GM21367 (cell line): ENCODE measurements around the gene SLC26A3.
"Not testable (repeated sequence)": the region's sequence is repeated elsewhere in the genome, so short reads cannot be mapped to it uniquely, and the experiment has no call there.

Experiments
- ATAC-seq: cut with Tn5 transposase; IDR thresholded peaks from one replicate; pipeline ENCODE4 v1.9.1; 2021; ENCODE audit not compliant: unreplicated experiment

The SLC26A3 gene

GRCh38 chr7:107803009-107803610 is at the start of gene SLC26A3:
TSS of gene SLC26A3 (minus strand) at chr7:107803223. CDS start at chr7:107794509, 8,714 bp downstream.
- no peak for ATAC-seq

DNA sequence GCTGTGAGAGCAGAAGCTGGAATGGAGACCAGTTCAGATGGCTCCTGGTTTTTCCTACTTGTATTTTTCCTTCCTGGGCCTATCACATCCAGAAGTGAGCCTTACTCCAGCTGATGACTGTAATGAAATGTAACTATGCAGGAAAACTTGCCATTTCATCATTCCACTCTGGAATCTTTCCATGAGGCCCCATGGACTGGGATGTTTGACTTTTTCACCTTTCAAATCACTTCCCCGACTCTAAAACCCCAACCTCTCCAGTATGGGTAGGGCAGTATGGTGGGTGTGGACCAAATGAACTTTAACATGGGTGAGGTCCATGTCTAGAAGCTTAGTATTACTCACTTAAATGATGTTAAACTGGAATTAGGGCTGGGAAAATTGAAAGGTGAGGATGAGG is 47.6 kb upstream of the SLC26A3 start:
- ATAC-seq: no peak

- no peak for ATAC-seq
These were observed 47.2 kb upstream of the SLC26A3 start for GRCh38 chr7:107850216-107850615.

- not testable (repeated sequence) for ATAC-seq
These were observed 45.2 kb upstream of the SLC26A3 start for GRCh38 chr7:107848211-107848610.

DNA sequence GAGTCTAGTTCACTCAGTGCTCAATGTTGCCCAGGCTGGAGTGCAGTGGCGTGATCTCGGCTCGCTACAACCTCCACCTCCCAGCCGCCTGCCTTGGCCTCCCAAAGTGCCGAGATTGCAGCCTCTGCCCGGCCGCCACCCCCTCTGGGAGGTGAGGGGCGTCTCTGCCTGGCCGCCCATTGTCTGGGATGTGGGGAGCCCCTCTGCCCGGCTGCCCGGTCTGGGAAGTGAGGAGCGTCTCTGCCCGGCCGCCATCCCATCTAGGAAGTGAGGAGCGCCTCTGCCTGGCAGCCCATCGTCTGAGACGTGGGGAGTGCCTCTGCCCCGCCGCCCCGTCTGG is 44.8 kb upstream of the SLC26A3 start:
- ATAC-seq: not testable (repeated sequence)

GRCh38 chr7:107847168-107847835 is 44.3 kb upstream of the SLC26A3 start:
- no peak for ATAC-seq

GRCh38 chr7:107846324-107846723 is 43.3 kb upstream of the SLC26A3 start:
- ATAC-seq: no peak

DNA sequence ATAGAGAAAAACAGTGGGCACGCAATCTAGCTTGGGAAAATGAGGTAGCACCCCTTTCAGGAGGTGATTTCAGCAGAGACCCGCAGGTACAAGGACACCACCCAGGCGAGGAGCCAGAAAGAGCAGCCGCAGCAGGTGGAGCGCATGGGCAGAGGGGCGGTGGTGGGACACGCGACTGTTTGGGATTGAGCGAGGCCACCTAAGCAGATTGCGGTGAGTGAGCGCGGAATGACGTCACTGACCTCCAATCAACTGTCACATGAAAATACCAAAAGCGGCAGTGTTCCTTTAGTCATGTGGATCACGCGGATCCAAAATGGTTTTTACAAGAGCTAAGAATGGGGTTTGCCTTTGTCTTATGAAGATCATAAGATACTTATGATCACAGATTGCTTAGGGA is 40.2 kb upstream of the SLC26A3 start:
- no peak for ATAC-seq

DNA sequence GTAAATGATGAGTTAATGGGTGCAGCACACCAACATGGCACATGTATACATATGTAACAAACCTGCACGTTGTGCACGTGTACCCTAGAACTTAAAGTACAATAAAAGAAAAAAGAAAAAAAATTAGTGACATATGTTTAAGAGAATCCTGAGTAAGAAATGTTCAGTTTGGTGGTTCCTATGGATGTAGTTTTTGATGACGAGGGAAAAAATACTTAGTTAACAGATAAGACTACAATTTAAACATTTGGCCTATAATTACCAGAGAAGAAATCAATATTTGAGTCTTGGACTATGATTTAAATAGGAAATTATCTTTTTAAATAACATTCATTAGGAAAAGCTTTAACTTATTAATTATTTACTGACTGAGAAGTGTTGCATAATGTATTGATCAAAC is 39.2 kb upstream of the SLC26A3 start:
- ATAC-seq: no peak

DNA sequence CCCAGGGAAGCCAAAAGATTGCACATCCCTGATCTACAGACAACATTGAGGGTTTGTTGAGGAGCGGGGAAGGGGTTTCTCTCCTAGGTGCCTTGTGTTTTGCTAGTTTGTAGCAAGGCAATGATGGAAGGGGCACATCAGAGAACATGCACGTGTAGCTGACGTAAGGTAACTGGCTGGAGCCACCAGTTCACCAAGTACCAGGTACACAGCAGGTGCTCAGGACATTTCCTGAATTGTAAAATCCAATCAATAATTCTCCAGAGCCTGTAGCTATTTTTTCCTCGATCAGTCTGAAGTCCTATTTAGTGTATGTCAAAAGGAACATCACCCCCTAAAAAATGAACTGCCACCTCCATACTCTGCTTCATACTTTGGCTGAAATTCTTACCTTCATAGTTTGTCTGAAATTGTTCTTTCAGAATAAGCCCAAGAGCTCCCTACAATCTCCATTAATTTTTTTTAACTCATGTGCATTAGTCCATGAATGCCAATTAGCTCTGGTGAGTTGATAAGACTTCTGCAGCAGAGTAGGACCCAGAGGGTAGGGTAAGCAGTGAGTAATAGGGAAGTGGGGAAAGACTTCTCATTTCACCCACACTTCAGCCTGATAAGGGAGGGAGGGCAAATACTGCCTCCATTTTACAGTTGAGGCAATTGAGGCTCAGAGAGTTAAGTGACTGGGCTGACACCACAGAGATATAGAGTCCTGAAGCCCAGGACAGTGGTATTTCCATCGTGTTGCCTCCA is 36.0 kb upstream of the SLC26A3 start:
- no peak for ATAC-seq

DNA sequence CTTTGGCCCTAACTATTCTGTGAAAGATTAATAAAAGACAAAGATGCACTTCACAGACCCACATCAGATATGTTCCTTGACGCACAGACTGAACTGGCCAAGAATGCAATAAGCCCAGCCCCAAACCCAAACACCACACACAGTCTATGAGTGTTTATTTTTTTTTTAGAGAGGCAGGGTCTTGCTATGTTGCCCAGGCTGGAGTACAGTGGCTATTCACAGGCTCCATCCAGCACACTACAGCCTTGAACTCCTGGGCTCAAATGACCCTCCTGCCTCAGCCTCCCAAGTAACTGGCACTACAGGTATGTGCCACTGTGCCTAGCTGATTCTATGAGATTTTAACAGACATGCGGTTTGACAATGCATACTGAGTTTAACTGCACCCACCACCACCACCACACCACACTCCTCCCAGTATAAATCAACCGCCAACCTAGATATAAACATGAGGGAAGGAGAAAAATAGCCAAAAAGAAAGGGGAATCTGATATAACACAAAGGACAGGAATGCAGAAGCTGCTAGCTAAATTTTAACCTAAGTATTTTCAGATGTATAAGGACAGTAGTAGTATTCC is 35.1 kb upstream of the SLC26A3 start:
- ATAC-seq: no peak

DNA sequence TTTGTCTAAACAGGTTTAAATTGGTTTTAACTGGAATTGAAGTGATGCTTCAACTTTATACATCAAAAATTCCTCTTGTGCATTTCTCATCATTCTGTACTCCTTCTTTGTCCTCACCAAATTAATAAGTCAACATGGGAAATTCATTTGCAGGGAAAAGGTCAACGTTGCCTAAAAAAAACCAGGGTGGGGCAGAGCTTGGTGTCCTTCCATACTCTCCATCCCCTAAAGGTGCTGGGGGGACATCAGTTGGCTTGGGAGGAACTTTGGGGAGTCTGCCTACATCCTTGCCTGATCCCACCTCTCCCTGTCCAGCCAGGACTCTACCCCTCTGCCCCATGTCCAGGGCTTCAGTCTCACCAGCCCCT is 34.1 kb upstream of the SLC26A3 start:
- ATAC-seq: no peak

- no peak for ATAC-seq
These were observed 33.5 kb upstream of the SLC26A3 start for GRCh38 chr7:107836237-107837144.

DNA sequence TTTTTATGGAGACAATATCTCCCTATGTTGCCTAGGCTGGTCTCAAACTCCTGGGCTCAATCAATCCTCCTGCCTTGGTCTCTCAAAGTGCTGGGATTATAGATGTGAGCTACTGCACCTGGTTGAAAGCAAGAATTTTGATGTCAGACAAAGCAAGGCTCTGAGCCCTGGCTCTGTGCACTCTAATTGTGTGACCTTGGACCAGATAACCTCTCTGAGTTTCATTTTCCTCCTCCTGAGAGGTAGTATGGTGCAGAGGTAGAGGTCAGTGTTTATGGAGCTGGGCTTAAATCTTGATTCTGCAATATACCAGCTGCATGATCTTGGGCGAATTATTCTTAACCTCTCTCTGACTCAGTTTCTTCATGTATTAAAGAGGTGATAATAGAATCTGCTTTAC is 31.4 kb upstream of the SLC26A3 start:
- no peak for ATAC-seq

DNA sequence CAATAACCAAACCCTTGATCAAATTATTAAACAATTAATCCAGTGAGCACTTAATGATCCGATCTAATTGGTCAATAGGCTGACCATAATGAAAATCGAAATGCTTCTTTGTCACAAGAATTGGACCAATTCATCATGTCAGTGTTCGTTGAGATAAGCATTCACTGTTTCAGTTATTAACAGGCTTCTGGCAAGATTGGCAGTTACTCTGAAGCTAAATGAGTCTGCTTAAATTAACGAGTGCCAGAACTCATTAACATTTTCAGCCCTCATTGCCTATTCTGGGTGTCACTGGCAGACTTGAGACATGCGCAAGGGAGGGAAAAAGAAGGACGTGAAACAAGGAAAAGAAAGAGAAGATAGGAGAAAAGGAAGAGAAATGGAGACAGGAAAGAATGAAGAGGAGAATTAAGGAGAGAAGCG is 30.7 kb upstream of the SLC26A3 start:
- ATAC-seq: no peak

- no peak for ATAC-seq
These were observed 27.4 kb upstream of the SLC26A3 start for GRCh38 chr7:107830420-107830819.

- no peak for ATAC-seq
These were observed 25.5 kb upstream of the SLC26A3 start for GRCh38 chr7:107828540-107828939.

GRCh38 chr7:107827501-107827900 is 24.5 kb upstream of the SLC26A3 start:
- no peak for ATAC-seq

DNA sequence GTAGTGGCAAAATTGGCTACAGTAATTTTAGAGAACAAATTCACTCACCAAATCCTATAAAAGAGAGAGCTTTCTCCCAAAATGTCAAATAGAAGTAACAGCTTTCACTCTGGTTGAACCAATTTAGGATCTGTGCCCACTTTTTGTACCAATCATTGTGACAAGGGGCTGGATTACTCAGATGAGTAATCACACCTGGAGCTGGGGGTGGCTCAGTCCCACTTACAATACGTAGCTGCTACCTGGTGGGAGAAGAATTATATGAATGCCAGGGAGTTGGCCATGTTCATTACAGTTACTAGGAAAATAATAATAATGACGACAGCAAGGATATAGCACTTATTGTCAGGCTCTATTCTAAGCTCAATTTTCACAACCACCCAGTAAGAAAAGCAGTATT is 23.4 kb upstream of the SLC26A3 start:
- ATAC-seq: no peak

DNA sequence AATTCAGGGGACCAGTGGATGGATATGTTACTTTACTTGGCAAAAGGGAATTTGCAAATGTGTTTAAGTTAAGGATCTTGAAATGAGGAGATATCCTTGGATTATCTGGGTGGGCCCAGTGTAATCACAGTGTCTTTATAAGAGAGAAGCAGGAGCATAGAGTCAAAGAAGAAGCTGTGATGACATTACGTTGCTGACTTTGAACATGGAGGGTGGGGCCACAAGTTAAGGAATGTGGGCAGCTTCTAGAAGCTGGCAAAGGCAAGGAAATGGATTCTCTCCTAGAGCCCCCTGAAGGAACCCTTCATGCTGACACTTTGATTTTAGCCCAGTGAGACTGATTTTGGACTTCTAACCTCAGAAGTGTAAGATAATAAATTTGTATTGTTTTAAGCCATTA is 21.8 kb upstream of the SLC26A3 start:
- ATAC-seq: no peak

DNA sequence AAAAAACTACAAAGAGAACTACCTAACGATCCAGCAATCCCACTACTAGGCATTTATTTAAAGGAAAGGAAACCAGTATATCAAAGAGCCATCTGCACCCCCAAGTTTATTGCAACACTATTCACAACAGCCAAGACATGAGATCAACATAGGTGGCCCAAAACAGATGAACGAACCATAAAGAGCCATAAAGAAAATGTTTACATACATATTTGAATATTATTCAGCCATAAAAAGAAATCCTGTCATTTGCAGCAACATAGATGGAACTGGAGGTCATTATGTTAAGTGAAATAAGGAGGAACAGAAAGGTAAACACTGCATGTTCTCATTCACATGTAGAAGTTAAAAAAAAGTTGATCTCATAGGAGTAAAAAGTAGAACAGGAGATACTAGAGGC is 15.6 kb upstream of the SLC26A3 start:
- no peak for ATAC-seq
